NCI-H345 (cell line): ENCODE data around the gene AHRR.
"Not testable (repeated sequence)": the region's sequence is repeated elsewhere in the genome, so short reads cannot be mapped to it uniquely, and the experiment has no call there.

Experiments used
- DNase-seq: peaks from one replicate; lab custom pipeline; 2025; lab: John Stamatoyannopoulos, UW

Gene AHRR

DNA sequence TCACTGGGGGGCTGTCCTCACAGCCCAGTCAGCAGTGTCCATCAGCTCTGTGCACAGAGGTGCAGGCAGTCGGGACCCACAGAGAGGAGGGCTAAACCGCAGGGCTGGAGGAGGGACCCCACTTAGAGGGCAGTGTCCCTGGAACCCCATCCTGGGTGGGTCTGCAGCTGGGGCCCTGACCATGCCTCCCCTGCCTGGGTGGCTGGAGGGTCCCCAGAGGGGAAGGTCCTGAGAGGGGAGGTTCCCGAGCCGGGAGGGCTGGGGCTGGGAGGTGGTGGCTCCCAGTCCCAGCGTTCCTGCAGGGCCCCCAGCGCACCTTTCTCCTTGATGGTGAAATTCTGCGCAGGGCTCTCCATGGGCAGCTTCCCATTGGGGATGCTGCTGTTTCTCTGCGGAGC is 154.2 kb downstream of the AHRR start:
- DNase-seq, result no peak

GRCh38 chr5:476102-476813 is 154.7 kb downstream of the AHRR start:
- DNase-seq, result no peak

GRCh38 chr5:476814-477175 is 155.3 kb downstream of the AHRR start:
- no peak for DNase-seq

GRCh38 chr5:477247-477646 is 155.7 kb downstream of the AHRR start:
- no peak for DNase-seq

GRCh38 chr5:477871-478270 is 156.4 kb downstream of the AHRR start:
- DNase-seq, result no peak

GRCh38 chr5:478369-478981 is 157.0 kb downstream of the AHRR start:
- DNase-seq, result no peak

- no peak for DNase-seq
These were observed 157.5 kb downstream of the AHRR start for GRCh38 chr5:478982-479535.

- no peak for DNase-seq
These were observed 158.2 kb downstream of the AHRR start for GRCh38 chr5:479566-480319.

GRCh38 chr5:481347-481746 is 159.8 kb downstream of the AHRR start:
- no peak for DNase-seq

- DNase-seq, result no peak
These were observed 160.5 kb downstream of the AHRR start for GRCh38 chr5:482021-482420.

DNA sequence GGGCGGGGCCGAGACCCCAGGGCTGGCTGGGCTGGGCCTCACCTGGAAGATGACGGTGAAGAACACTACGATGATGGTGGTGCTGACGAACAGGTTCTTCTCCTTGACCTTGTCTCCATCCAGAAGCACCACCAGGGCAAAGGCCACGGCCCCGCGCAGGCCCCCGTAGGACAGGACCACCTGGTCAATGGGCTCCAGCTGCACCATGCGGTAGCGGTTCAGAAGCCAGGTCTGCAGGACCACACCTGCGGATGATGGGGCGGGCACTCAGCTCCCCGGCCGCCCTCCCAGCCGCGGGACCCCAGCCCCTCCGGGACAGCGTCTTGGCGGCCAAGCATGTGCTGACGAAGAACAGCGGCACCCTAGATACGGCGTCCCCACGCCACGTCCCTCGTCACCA is 161.0 kb downstream of the AHRR start:
- no peak for DNase-seq

DNA sequence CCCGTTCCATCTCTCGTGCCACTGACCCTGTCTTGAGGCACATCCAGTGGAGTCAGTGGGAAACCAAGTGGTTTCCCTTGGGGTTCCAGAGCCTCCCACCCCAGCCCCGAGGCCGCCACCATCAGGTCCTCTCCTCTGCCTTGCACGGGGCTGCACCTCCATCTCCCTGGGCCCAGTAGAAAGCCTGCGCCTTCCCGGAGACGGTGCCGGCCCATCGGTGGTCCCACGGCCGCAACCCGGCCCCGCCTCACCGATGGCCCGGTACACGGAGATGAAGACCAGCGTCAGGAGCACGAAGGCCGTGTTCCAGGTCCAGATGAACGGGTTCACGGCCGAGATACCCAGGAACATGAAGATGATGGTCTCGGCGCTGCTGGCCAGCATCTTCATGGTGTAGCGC is 161.5 kb downstream of the AHRR start:
- no peak for DNase-seq

DNA sequence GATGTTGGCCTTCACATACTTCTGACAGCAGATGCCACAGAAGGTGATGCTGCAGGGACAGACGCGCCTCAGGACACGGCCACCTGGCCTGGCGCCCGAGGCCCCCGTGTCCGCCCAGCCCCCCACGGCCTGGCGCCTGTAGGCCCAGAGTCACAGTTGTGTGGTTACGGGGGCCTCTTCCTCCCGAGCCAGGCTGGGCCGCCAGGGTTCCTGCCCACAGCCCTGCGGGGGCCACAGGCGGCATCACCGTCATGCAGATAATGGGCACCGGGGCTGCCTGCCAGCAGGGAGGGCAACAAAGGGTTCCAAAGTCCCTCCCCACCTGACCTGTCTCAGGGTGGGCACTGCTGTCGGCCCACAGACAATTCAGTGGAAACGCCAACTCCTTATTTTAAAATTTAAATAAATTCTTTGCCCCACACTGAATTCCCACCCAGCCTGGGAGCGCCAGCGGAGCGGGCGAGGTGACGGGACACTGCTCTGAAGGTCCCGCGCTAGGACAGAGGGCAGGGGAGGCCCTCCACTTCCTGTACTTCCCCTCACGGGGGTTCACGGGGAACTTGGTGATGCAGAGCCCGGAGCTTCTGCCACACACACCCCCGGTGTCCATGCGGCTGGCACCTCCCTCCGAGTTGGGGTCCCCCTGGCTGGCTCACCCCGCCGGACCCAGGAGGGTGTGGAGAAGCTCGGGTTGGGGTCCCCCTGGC is 162.1 kb downstream of the AHRR start:
- DNase-seq, result no peak

DNA sequence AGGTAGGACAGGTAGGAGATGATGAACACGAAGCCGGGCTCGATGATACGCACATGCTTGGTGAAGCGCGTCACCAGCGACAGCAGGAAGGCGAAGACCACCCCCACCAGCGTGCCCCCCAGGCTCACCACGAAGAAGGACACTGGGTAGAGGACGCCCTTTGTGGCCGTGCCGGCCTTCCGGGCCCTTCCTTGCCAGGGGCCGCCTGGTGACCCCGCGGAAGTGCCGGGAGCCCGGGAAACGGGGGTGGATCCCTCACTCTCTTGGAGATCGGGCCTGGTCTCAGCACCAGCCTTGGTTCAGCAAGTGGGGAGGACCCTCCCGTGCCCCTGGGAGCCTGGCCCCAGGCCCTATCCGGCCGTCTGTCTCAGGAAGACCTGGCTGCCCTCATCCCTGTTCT is 163.0 kb downstream of the AHRR start:
- DNase-seq, result no peak

DNA sequence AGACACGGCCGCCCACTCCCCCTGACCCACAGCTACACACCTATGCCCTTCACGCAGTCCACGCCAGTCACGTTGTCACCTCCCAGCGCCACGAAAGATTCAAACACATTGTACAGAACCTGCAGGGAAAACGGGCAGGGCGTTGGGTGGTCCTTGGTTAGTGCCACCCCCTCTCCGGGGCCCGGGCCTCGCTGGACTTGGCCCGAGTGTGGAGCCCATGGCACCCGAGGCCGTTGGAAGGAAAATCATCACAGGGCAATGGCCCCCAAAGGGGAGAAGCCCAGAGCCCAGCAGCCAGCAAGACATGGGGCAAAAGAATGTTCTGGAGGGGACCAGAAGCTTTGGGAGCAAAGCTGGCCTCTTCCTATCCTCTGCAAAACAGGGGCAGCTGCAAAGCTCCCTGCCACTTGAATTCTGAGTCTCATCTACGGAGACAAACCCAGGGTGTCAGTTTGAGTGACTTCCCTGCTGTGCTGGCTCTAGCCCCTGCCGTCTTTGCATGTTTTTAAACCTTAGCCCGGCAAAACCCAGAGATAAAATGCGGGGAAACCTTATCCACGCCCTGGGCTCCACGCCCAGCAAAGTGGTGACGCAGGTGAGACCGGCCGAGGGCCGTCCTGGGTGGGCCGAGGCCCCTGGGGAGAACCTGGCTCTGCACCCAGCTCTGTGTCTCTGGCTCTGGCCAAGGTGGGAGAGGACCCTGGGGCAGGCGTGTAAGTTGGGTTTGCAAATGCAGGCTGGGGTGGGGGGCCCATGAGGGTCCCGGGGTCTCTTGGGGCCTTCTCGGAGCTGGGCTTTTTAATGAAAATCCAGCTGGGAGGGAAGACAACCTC is 163.8 kb downstream of the AHRR start:
- no peak for DNase-seq

DNA sequence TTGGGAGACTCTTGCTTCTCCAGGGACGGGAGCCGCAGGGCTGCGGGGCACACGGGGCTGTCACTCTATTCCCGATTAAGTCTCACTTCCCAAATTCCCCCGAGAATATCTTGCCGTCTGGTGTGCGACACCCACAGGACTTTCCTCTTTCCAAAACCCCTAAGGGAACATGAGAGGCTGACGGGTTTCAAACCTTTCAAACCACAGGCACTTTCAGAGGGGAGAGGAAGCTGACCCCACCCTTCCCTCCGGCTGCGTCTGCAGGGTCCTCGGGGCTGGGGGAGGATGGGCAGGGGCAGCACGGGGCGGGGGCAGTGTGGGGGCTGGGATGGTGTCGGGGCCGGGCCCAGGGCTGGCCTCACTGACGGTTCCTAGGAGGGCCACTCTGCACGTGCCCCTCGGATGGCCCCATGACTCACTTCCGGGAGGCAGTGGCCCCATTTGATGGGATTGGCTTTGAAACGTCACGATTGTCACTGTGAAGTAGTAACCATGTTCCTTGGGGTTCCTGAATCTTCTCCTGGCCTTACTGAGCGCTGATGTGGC is 164.5 kb downstream of the AHRR start:
- DNase-seq, result no peak

DNA sequence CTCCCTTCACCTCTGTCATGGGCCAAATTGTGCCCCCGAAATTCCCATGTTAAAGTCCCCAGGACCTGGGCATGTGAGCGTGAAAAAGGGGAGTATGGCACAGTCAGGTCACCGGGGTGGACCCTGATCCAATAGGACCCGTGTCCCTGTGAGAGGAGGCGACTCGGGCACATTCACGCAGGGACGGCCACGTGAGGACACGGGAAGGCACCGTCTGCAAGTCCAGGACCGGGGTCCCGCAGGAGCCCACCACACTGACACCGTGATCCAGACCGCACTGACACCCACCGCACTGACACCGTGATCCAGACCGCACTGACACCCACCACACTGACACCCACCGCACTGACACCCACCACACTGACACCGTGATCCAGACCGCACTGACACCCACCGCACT is 165.1 kb downstream of the AHRR start:
- not testable (repeated sequence) for DNase-seq
